PC-3 (cell line): Measurements from ENCODE around the gene BRINP2.

Source experiments
- CTCF ChIP-seq: fragments of 300-600 bp; sonication (generic); conservative IDR thresholded peaks from 2 replicates; pipeline ENCODE4 v1.5.1; 2017; ENCODE audit warnings: antibody characterized with exemption, low read depth, mild to moderate bottlenecking, low read length
- EZH2 ChIP-seq: fragments of 300-600 bp; sonication (generic); IDR thresholded peaks from one replicate; pipeline ENCODE4 v1.6.1; 2017; ENCODE audit warnings: antibody characterized with exemption, mild to moderate bottlenecking, low read length; ENCODE audit not compliant: unreplicated experiment

DNA sequence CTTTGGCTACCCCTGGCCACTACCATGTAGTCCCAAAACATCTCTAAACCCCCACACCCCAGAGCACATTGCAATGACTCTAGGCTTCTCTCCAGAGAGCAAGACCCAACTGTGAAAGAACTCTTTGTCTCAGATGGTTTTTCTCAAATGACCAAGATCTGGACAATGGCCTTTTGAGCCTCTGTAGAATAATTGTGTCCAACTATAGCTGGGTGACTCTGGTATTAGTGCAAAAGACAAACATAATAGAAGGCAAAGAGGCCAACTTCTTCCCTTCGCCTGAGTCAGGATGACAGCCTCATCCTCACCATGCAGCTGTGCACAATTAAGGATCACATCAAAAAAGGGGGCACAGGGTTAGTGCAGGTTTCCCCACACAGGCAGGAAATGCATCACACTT is 139.6 kb downstream of the BRINP2 start:
- TF ChIP-seq CTCF (no peak), EZH2 (no peak)
